HUES64 (cell line): Measurements from ENCODE around the gene IRX4.

Experiments used
- H3K27ac ChIP-seq: 2 replicates; pipeline ENCODE4 v1.7.0; 2013; ENCODE audit warnings: low read depth, low read length, inconsistent platforms
- H3K27me3 ChIP-seq: 2 replicates; pipeline ENCODE4 v1.6.1; 2013; ENCODE audit warnings: mild to moderate bottlenecking, low read length; ENCODE audit not compliant: insufficient read depth
- H3K36me3 ChIP-seq: 2 replicates; pipeline ENCODE4 v1.6.1; 2013; ENCODE audit warnings: mild to moderate bottlenecking, low read length; ENCODE audit not compliant: insufficient read depth
- H3K4me1 ChIP-seq: 2 replicates; pipeline ENCODE4 v1.6.1; 2013; ENCODE audit warnings: mild to moderate bottlenecking, low read length, moderate library complexity; ENCODE audit not compliant: insufficient read depth
- H3K4me3 ChIP-seq: 2 replicates; pipeline ENCODE4 v1.5.1; 2013; ENCODE audit warnings: mild to moderate bottlenecking, low read length, moderate library complexity
- H3K9ac ChIP-seq: 2 replicates; pipeline ENCODE4 v1.6.1; 2013; ENCODE audit warnings: mild to moderate bottlenecking, low read depth, low read length
- H3K9me3 ChIP-seq: 2 replicates; pipeline ENCODE4 v1.6.1; 2013; ENCODE audit warnings: low read depth, low read length; ENCODE audit not compliant: insufficient read depth
- WGBS: fragments of 150-250, 120-280 bp; methylation state at CpG from one replicate; pipeline ENCODE4 v1.1.7; 2013; ENCODE audit warnings: missing lambda C conversion rate; 5-methylcytosine and 5-hydroxymethylcytosine counted together

The IRX4 gene

GRCh38 chr5:1881731-1882336, 891 bp downstream of the IRX4 start:
- Histone ChIP-seq H3K27ac (no peak overlapping the region), H3K4me3 (peak overlapping the region; percentile 48), H3K27me3 (peaks cover 100% of the 10 kb centered on the region), H3K36me3 (no peaks in the 10 kb centered on the region), H3K4me1 (peaks cover 11% of the 10 kb centered on the region; the same call in 1 of the 2 replicates), H3K9me3 (no peaks in the 10 kb centered on the region), H3K9ac (peak overlapping the region; percentile 7; the same call in 1 of the 2 replicates)
- 3% methylated on average over 59 of the region's 59 CpGs for WGBS

- Histone ChIP-seq H3K27ac (no peak overlapping the region), H3K4me1 (peaks cover 10% of the 10 kb centered on the region; the same call in 1 of the 2 replicates), H3K4me3 (peak overlapping the region; percentile 48), H3K9me3 (no peaks in the 10 kb centered on the region), H3K36me3 (no peaks in the 10 kb centered on the region), H3K27me3 (peaks cover 100% of the 10 kb centered on the region), H3K9ac (no peak overlapping the region)
- WGBS = 2% methylated on average over 10 of the region's 10 CpGs
Observed at GRCh38 chr5:1881098-1881572, 1.6 kb downstream of the IRX4 start.

- no peak overlapping the region for H3K4me3 ChIP-seq
- H3K4me1 ChIP-seq = peaks cover 13% of the 10 kb centered on the region
- no peaks in the 10 kb centered on the region for H3K9me3 ChIP-seq
- no peak overlapping the region for H3K27ac ChIP-seq
- H3K9ac ChIP-seq = no peak overlapping the region
- peaks cover 100% of the 10 kb centered on the region for H3K27me3 ChIP-seq
- 63% methylated on average over 19 of the region's 19 CpGs for WGBS
- H3K36me3 ChIP-seq = no peaks in the 10 kb centered on the region
Observed at GRCh38 chr5:1880377-1881025, 2.2 kb downstream of the IRX4 start.

- no peaks in the 10 kb centered on the region for H3K9me3 ChIP-seq
- WGBS = 90% methylated on average over 48 of the region's 48 CpGs
- H3K27ac ChIP-seq = no peak overlapping the region
- H3K4me1 ChIP-seq = peaks cover 18% of the 10 kb centered on the region
- H3K27me3 ChIP-seq = peaks cover 100% of the 10 kb centered on the region
- H3K9ac ChIP-seq = no peak overlapping the region
- no peaks in the 10 kb centered on the region for H3K36me3 ChIP-seq
- no peak overlapping the region for H3K4me3 ChIP-seq
Observed at GRCh38 chr5:1879292-1880263, 3.1 kb downstream of the IRX4 start.

GRCh38 chr5:1878050-1878849, 4.5 kb downstream of the IRX4 start:
- peaks cover 100% of the 10 kb centered on the region for H3K27me3 ChIP-seq
- no peaks in the 10 kb centered on the region for H3K36me3 ChIP-seq
- H3K27ac ChIP-seq = no peak overlapping the region
- peaks cover 21% of the 10 kb centered on the region for H3K4me1 ChIP-seq
- WGBS = 2% methylated on average over 74 of the region's 79 CpGs
- H3K9ac ChIP-seq = no peak overlapping the region
- no peaks in the 10 kb centered on the region for H3K9me3 ChIP-seq
- H3K4me3 ChIP-seq = 0 out of 2 replicates have a peak overlapping the region, but pooled peaks have one; percentile 4

GRCh38 chr5:1877103-1878049, 5.3 kb downstream of the IRX4 start:
- Histone ChIP-seq H3K9me3 (no peaks in the 10 kb centered on the region), H3K9ac (no peak overlapping the region), H3K27me3 (peaks cover 100% of the 10 kb centered on the region), H3K27ac (no peak overlapping the region), H3K36me3 (no peaks in the 10 kb centered on the region), H3K4me1 (peaks cover 16% of the 10 kb centered on the region), H3K4me3 (0 out of 2 replicates have a peak overlapping the region, but pooled peaks have one; percentile 4)
- 3% methylated on average over 42 of the region's 46 CpGs for WGBS

GRCh38 chr5:1876660-1877064, 6.1 kb downstream of the IRX4 start:
- peak overlapping the region; percentile 39 for H3K4me3 ChIP-seq
- H3K4me1 ChIP-seq = peaks cover 16% of the 10 kb centered on the region
- peaks cover 98% of the 10 kb centered on the region for H3K27me3 ChIP-seq
- no peaks in the 10 kb centered on the region for H3K36me3 ChIP-seq
- H3K27ac ChIP-seq = no peak overlapping the region
- WGBS = 2% methylated on average over 43 of the region's 43 CpGs
- no peak overlapping the region for H3K9ac ChIP-seq
- H3K9me3 ChIP-seq = no peaks in the 10 kb centered on the region

- WGBS = 2% methylated on average over 61 of the region's 61 CpGs
- H3K27me3 ChIP-seq = peaks cover 97% of the 10 kb centered on the region
- H3K4me3 ChIP-seq = peak overlapping the region; percentile 39
- H3K9me3 ChIP-seq = no peaks in the 10 kb centered on the region
- no peak overlapping the region for H3K27ac ChIP-seq
- H3K36me3 ChIP-seq = no peaks in the 10 kb centered on the region
- peaks cover 16% of the 10 kb centered on the region for H3K4me1 ChIP-seq
- no peak overlapping the region for H3K9ac ChIP-seq
Observed at GRCh38 chr5:1875843-1876659, 6.7 kb downstream of the IRX4 start.

GRCh38 chr5:1875281-1875842, 7.4 kb downstream of the IRX4 start:
- Histone ChIP-seq H3K27ac (no peak overlapping the region), H3K27me3 (peaks cover 91% of the 10 kb centered on the region), H3K9ac (no peak overlapping the region), H3K36me3 (no peaks in the 10 kb centered on the region), H3K4me3 (peak overlapping the region; percentile 39), H3K4me1 (peaks cover 16% of the 10 kb centered on the region), H3K9me3 (no peaks in the 10 kb centered on the region)
- WGBS = under 1% methylated on average over 35 of the region's 36 CpGs
